HG02973 (cell line): Measurements from ENCODE around the gene SBNO1.
"Not testable (repeated sequence)": the region's sequence is repeated elsewhere in the genome, so short reads cannot be mapped to it uniquely, and the experiment has no call there.

ENCODE experiments used
- ATAC-seq: cut with Tn5 transposase; IDR thresholded peaks from one replicate; pipeline ENCODE4 v1.9.1; 2021; ENCODE audit warnings: moderate library complexity; ENCODE audit not compliant: unreplicated experiment

SBNO1 gene

DNA sequence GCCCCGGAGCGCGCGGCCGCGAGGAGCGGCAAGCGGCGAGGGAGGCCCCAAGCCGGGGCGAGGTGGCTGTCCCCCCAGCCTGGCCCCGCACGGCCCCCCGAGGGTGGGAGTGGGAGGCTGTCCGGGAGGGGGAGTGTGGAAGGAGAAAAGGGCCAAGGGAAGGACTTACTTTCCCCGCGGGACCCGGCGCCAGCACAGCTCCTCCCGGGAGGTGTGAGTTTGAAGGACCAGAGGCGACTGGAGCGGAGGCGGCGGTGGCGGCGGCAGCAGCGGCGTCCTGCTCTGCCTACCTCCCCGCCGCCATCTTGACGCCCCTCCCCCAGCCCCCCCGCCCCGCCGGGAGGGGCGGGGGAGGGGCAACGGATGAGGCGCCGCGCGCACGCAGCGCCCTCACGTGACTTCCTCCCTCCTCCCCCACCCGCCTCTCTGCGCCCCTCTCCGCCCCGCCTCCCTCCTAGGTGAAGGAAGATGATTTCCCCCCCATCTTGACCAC lies at the start of gene SBNO1:
Gene SBNO1, minus strand, starts transcription at position 316 of the 493 bp plus-strand sequence. CDS start 14,406 bp downstream, outside the sequence.
- ATAC-seq: peak; percentile 30

DNA sequence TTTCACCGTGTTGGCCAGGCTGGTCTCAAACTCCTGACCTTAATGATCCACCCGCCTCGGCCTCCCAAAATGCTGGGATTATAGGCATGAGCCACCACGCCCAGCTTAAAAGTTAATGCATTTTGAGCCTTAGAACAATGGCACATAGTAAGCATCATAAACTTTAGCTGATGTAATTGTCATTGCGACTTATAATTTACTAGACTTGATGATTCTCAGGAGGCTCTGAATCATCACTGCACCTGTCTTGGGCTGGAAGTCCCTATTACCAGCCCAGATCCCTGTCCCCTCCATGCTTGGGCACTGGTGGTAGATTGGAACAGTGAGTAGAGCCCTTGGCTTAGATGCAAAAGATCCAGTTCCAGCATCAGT lies 45.4 kb upstream of the SBNO1 start:
- ATAC-seq: no peak

DNA sequence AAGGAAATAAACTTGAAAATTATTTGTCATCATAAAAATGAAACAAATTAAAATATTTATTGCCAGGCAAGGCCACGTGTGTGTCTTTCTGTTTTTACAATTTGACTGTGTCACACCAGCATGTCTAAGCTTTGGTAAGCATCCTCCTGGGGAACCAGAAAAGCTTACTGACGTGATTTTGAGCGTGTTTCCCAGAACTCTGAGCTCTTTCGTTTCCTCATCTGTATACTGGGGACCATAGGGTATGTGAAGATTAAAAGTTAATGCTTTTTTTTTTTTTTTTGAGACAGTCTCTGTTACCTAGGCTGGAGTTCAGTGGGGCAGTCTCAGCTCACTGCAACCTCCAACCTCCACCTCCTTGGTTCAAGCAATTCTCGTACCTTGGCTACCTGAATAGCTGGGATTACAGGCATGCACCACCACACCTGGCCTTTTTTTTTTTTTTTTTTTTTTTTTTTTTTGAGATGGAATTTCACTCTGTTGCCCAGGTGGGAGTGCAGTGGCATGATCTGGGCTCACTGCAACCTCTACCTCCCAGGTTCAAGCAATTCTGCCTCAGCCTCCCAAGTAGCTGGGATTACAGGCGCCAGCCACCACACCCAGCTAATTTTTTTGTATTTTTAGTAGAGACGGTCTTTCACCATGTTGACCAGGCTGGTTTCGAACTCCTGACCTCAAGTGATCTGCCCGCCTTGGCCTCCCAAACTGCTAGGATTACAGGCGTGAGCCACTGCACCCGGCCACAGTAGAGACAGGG lies 44.8 kb upstream of the SBNO1 start:
- ATAC-seq: not testable (repeated sequence)

DNA sequence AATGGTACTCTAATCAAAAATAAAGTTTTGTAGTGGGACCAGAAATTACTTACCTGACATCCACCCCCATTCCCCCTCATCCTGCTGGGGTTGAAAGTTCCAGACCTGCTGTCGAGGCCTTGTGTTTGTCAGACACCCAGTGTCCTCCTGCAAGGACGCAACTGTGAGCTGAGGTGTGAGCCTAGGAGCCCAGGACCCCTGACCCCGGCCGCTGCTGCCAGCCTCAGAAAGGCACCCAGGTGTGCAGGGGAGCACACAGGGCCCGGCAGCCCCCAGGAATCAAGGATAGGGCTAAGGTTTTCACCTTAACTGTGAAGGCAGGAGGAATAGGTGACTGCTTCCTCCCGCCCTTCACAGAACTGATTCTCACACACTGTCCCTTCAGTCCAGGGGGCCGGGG lies 44.0 kb upstream of the SBNO1 start:
- ATAC-seq: not testable (repeated sequence)

DNA sequence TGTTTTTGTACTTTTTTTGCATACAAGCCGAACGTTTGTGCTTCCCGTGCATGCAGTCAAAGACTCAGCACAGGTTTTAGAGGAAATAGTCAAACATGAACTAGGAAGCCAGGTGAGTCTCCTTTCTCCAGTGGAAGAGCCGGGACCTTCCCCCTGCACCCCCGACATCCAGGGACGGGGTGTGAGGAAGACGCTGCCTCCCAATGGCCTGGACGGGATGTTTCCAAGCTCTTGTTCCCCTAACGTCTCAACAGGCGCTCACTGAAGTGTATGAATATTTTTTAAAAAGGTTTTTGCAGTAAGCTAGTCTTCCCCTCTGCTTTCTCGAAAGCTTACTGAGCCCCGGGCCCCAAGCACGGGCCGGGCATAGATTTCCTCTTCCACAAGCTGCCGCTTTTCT lies 43.3 kb upstream of the SBNO1 start:
- not testable (repeated sequence) for ATAC-seq

DNA sequence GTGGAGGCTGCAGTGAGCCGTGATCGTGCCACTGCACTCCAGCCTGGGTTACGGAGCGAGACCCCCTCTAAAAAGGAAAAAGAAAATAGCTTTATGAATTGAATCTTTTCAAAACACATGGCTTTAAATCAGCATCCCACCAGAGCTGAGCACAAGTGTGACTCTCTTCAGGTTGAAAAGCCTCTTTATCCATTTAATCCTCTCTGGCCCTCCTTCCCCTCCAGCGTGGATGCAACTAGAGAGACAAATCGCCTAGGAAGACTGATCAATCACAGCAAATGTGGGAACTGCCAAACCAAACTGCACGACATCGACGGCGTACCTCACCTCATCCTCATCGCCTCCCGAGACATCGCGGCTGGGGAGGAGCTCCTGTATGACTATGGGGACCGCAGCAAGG lies 42.6 kb upstream of the SBNO1 start:
- not testable (repeated sequence) for ATAC-seq

DNA sequence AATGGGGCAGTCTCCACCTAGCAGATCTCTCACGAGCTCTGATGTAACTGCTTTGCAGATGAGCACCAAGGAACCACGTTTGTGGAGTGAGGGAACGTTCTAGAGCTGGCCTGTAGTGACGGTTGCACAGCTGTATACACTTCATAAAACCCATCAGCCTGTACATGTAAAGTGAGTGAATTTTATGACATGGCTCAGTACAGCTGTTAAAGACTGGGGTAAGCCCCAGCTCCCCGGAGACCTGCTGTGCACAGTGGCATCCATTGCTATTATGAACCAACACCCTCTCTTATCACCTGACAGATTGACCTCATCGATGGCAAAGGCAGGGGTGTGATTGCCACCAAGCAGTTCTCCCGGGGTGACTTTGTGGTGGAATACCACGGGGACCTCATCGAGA lies 39.9 kb upstream of the SBNO1 start:
- ATAC-seq: no peak

DNA sequence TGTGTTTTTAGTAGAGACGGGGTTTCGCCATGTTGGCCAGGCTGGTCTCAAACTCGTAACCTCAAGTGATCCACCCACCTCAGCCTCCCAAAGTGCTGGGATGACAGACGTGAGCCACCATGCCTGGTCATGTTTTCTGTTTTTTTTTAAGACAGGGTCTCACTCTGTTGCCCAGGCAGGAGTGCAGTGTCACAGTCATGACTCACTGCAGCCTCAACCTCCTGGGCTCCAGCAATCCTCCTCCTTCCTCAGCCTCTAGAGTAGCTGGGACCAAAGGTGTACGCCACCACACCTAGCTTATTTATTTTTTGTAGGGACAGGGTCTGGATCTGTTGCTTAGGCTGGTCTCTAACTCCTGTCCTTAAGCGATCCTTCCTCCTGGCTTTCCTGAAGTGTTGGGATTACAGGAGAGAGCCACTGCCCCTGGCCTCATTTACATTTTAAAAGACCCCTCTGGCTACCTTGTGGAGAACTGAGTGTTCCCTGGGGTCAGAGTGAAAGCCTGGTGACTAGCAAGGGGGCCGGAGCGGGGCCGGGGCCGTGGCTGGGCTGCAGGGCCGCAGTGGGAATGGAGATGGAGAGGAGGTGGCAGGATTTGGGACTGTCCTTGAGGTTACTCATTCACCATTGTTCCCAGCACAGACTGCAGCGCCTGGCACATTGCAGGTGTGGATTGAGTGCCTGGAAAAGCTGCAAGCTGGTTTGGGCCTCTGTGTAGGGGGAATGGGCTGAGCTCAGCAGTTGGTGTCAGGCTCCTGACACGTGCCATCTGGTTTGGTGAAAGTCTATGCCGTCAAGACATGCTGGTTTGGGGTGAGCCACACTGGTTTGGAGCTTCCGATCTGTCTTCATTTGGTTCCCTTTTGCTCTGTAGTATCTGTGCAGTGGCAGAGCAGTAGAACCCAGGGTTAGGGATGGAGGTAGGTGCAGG lies 37.4 kb upstream of the SBNO1 start:
- no peak for ATAC-seq

DNA sequence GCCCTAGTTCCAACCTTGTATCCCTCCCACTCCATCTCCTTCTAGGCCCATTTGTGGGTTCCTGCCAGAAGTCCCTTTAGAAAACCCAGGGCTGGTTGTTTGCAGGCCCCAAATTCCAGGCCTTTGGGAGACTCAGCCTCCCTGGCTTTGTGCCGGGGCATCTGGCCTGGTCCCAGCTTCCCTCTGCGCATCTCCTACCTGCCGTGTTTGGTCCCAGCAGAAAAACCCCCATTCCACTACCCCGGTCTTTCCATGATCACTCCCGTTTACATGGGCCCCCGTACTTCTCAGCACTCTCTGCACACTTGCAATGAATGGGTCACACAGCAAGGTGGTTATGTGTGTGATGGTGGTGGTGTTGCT lies 34.6 kb upstream of the SBNO1 start:
- no peak for ATAC-seq

DNA sequence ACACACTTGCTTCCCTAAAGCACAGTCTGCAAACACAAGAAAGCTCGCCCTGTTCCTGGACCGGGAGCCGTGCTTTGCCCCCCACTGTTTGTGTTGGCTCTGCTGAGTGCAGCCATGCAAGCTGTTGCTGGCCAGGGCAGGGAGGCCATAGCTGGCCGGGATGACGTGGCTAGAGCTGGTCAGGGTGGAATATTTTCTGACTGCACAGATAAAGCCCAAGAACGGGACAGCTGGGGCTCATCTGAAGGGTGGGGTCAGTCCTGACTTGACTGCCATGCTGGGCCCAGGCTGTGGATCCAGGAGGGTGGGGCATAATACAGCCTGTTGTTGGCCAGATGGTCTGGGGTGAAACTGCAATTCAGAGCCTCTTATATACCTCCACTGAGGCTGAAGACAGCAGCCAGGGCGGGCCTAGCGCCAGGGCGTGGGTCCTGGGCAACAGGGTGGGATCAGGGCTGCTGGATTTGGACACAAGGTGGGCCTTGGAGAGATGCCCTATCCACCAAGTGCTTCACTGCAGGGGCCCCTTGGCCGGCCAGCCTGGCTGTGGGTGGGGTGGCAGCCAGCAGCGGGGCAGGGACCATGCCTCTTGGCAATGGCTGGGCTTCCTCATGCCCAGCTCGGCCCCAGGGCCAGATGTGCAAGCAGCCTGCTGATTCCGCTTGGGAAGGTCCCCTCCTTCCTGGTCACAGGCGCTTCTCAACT lies 34.1 kb upstream of the SBNO1 start:
- no peak for ATAC-seq

DNA sequence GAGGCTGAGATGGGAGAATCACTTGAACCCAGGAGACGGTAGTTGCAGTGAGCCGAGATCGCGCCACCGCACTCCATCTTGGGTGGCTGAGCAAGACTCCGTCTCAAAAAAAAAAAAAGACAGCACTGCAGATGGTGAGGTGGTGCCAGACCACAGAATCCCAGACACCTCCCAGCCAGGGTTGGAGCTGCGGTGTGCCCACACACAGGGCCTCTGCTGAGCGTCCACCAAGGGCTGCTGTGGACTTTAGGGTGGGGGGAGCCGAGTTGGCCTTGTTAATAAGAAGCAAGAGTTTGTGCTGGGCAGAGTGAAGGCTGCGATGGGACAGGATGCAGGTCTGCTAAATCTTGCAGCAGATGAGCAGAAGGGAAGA lies 33.5 kb upstream of the SBNO1 start:
- ATAC-seq: no peak

DNA sequence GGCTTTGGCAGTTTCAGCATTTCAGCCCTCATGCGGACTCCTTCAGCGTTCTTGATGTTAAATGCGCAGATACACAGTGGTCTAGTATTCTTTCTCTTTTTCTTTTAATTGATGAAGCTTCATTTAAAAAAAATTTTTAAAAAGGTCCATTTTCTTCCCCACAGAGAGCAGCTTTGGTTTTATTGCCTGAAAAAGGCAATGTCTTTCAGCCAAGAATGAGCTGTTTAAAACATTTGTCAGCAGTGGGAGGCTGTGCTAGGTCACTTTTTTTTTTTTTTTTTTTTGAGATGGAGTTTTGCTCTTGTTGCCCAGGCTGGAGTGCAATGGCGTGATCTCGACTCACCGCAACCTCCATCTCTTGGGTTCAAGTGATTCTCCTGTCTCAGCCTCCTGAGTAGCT lies 32.8 kb upstream of the SBNO1 start:
- no peak for ATAC-seq

DNA sequence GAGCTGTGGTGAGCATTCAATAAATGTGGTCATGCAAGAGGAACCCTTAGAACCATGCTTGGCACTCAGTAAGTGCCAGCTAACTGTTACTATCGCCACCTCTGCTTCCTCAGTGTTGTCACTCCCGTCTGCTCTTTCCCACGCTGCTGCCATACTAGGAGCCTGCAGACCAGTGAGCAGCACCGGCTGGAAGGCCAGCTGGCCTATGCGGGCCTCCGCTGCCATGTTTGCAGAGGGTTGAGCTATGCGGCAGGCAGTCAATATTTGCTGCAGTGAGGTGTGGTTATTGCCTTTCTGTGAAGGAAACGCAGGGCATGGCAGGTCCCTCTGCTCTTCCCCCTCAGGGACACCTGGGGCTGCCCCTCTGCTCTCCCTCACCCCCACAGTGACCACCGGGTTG lies 32.3 kb upstream of the SBNO1 start:
- no peak for ATAC-seq

DNA sequence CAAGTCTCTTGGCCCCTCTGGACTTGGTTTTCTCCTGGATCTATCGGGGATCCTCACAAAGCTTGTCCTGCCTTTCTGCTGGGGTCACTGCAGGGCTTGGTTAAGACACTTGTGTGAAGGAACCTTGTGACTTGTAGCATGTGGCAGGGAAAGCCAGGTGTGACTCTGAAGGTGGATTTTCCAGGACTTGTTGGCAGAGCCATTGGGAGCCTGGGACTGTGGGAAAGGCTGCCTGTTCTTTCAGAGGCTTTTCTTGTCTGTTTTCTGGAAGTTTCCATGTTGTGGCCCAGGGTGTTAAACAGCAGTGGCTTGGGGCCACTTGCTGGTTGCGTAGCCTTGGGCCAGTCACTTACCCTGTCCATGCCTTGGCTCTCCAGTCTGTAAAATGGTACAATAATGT lies 31.9 kb upstream of the SBNO1 start:
- no peak for ATAC-seq

DNA sequence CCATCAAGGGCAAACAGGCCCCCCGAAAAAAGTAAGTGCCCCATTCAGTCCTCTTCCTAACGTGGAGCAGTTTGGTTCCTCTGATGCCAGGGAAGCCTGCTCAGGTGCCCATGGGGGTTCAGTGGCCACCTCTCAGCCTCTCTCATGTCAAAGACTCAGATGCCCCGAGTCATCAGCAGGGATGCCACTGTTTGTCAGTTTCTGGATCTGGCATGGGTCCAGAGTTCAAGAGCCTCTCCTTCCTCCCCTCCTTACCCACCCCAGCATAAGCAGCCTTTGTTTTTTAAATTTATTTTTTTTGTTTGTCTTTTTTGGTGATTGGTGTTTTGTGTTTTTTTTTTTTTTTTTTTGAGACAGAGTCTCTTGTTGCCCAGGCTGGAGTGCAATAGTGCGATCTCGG lies 30.6 kb upstream of the SBNO1 start:
- ATAC-seq: no peak

DNA sequence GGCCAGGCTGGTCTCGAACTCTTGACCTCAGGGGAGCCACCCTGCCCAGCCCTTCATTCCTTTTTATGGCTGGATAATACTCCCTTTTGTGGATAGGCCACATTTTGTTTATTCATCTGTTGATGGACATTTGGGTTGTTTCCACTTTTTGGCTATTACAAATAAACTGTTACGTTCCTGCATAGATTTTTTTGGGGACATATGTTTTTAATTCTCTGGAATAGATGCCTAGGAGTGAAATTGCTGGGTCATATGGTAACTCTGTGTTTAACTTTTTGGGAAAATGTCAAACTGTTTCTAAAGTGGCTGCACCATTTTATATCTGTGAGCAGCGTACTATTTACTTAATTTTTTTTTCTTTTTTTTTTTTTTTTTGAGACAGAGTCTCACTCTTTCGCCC lies 29.1 kb upstream of the SBNO1 start:
- ATAC-seq: no peak

DNA sequence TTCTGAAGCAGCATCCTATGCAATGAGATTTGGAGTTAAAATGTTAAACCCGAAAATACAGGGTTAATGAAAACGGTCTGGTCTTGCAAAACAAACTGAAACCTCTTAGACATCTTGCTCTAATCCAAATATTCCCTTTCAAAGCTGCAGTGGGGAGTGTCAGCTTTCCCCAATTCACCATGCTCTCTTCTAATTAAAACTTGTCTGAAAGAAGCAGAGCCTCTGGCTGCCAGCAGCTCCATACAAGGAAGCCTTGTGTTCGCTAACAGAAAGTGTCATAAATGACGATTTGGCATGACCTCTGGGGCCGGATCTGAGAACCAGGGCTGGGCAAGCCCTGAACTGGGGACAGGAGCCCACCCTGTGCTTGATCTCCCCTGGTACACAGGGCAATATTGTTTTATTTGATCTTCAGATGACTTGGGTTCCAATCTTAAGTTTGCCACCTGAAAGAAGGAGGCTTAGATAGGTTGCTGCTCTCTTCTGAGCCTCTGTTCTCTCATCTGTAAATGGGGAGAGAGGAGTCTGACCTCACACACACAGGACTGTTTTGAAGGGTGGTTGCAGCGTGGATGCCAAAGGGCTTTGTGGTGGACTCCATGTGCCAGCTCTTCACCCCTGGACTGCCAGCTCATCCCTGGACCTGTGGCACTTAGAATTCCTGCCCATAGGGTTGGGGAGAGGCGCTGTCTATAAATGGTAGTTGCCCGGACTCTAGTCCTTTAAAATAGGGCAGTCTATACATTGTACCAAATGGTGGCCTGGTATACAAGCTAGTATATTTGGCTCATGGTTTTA lies 27.1 kb upstream of the SBNO1 start:
- ATAC-seq: no peak

DNA sequence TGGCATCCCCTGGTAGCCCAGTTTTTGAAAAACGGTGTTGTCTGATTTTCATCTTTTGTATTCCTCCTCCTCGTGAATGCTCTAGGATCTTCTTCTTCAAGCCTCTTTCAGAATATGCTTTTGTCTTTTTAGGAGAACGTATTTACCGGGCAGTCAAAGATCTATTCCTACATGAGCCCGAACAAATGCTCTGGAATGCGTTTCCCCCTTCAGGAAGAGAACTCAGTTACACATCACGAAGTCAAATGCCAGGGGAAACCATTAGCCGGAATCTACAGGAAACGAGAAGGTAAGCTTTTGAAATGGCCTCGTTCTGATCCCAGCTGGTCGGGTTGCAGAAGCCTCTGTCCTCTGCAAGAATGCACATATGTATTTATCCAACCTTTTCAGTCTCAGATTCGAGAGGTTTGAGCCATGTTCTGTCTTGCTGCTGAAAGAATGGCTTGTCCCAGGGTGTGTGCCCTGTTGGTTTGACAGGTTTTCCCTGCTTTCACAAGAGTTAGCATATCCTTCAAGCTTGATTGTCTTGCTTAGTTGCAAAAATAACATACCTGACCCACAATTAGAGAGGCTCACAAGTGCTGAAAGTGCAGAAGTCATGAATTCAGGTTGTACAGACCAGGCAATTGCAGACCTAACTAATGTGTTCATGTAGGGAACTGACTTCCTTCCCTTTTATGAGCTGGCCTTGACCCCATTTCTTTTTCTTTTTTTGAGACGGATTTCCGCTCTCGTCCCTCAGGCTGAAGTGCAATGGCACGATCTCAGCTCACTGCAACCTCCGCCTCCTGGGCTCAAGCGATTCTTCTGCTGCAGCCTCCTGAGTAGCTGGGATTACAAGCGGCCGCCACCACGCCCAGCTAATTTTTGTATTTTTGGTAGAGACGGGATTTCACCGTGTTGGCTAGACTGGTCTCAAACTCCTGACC lies 26.1 kb upstream of the SBNO1 start:
- ATAC-seq: no peak

DNA sequence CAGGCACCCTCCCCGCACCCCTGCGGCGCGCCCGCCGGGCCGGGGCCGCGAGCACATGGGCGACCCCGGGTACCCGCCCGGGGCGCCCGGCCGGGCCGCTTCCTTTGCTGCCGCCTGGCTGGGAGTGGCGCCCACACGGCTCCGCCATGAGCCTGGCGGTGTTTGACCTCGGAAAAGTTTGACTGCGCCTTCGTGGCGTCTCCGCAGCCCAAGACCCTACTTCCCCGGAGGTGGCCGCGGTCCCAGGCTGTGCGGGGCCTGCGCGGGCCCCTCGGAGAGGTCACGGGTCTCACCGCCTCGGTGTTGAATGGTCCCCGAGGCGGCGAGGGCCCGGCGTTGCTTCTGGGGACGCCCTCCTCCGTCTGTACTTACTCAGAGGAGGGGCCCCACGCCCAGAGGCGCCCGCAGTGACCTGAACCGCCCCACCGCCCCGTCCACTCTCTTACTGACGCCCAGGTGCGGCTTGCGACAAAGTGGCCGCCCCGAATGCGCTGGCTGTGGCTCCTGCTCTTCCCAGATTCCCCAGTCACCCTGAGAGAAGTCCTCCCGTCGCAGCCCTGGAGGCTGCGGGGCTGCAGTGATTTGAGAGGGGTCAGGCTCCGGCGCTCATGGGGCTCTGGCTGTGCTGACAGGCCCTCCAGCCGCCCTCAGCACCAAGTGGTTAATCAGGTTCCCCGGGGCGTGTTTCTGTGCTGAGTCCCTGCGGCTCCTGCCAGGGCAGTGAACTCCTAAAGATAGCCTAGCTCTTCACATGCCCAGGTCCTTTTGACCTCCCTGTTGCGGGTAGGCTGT lies 25.1 kb upstream of the SBNO1 start:
- ATAC-seq: no peak
